Omental fat pad (tissue), 4 donors: ENCODE measurements around the gene ABCC10. TPM values are rescaled to one million over a fixed set of nuclear protein-coding genes. Genes with fewer than 3 reads are reported as not detected.
"Not testable (repeated sequence)": the region's sequence is repeated elsewhere in the genome, so short reads cannot be mapped to it uniquely, and the experiment has no call there.

Source experiments
- ATAC-seq: fragments of 150-250 bp; one replicate; pipeline ENCODE4 v1.9.1; 2016; ENCODE audit warnings: mild to moderate bottlenecking, moderate library complexity; ENCODE audit not compliant: low FRiP score
- DNase-seq: peaks from one replicate; pipeline ENCODE4 v3.0.0-alpha.2; 2019; ENCODE audit warnings: low spot score
- CTCF ChIP-seq, 3 donors: fragments of 450-650 bp; IDR thresholded peaks; one replicate each; pipeline ENCODE4 v1.5.1; 2016 to 2017; ENCODE audit warnings: antibody characterized with exemption in 3 of 3, mild to moderate bottlenecking in 3 of 3, moderate library complexity in 2 of 3
- total RNA-seq, 4 donors: library from RNA; depleted of rRNA; stranded (reverse); fragments of >200 nt; gene quantifications; one replicate each; pipeline ENCODE4 v1.1.0, GENCODE V29; 2016

Gene ABCC10
- total RNA-seq, 4 donors from 2014 or later: 11.5 to 21.9 (median 14.2) TPM

GRCh38 chr6:43416935-43417334 is 10.4 kb upstream of the ABCC10 start:
- TF ChIP-seq CTCF (IDR thresholded peaks at IDR 0.05): no peak
- no peak for DNase-seq
- no peak for ATAC-seq

DNA sequence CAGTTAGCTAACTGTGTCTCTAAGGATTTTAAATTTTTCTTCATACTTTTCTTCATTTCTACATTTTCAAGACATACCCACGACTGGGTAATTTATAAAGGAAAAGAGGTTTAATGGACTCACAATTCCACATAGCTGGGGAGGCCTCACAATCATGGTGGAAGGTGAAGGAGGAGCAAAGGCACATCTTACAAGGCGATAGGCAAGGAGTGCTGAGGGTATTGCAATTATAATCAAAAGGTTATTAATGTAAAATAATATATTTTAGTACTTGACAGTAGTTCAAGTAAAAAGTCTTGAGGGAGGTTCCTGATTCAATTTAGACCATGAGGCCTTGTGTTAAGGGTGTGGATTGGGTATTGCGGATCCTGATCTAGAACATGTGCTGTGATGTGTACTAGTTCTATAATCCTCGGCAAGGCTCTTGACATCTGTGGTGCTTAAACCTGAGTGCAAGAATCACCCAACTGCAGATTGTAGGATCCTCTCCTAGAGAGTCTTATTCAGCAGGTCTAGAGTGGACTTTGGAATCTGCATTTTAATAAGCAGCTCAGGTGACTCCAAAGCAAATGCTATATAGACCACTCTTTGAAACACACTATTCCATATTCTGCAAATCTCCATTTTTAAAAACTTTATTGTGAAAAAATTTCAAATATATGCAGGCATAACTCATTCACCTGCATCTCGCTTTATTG is 7.2 kb upstream of the ABCC10 start:
- ATAC-seq (no peak), DNase-seq (no peak)
- TF ChIP-seq CTCF (IDR thresholded peaks at IDR 0.05): no peak

GRCh38 chr6:43421831-43422230 is 5.5 kb upstream of the ABCC10 start:
- no peak for TF ChIP-seq CTCF (IDR thresholded peaks at IDR 0.05)
- ATAC-seq (no peak), DNase-seq (no peak)

GRCh38 chr6:43425083-43425482 is 2.3 kb upstream of the ABCC10 start:
- not testable (repeated sequence) for ATAC-seq, DNase-seq

DNA sequence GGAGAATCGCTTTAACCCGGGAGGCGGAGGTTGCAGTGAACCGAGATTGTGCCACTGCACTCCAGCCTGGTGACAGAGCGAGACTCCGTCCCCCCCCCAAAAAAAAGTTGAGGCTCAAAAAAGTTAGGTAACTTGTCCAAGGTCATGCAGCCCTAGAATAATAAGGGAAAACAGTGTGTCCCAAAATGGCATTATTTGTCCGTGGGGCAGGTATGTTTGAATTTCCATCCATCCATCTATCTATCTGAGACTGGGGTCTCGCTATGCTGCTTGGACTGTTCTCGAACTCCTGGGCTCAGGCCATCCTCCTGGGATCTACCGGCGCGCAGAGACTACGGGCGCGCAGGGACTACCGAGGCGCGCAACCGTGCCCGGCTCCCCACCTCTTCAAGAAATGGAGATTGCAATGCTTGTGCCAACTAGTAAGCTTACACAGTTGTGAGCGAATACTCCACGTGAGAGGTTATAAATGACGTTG is 374 bp upstream of the ABCC10 start:
- TF ChIP-seq CTCF (IDR thresholded peaks at IDR 0.05): no peak
- ATAC-seq (no peak), DNase-seq (no peak)

DNA sequence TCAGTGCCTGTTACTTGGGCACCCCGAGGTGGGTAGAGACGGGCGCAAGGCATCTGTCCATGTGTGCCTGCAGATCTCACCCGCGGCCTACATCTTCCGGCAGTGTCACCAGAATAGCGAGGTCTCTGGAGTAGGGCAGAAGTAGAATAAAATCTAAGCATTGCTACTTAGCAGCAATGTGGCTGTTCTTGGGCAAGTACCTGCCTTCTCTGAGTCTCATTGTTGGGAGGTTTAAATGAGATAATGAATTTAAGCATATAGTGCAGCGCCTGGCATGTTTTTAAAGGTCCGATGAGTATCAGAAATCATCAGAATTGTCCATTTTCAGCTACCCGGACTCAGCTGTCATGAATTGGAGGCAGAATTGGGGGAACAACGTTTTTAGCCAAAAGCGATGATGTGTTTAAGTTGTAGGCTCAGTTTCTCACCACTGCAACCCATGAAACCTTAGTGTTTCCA is 800 bp downstream of the ABCC10 start:
- TF ChIP-seq CTCF (IDR thresholded peaks at IDR 0.05): no peak
- ATAC-seq: peak; percentile 45
- no peak for DNase-seq

GRCh38 chr6:43428874-43429273 is 1.5 kb downstream of the ABCC10 start:
- ATAC-seq (no peak), DNase-seq (no peak)
- no peak for TF ChIP-seq CTCF (IDR thresholded peaks at IDR 0.05)
